ENCODE data around the gene PLXNA2.

PLXNA2 gene

GRCh38 chr1:208089761-208090370 is 154.3 kb downstream of the PLXNA2 start:
- no peak for DNase-seq (ENCODE audit: low spot score)

GRCh38 chr1:208089149-208089548 is 155.0 kb downstream of the PLXNA2 start:
- DNase-seq (ENCODE audit: low spot score) = no peak

GRCh38 chr1:208088319-208088718 is 155.9 kb downstream of the PLXNA2 start:
- no peak for DNase-seq (ENCODE audit: low spot score)

- DNase-seq (ENCODE audit: low spot score) = no peak
Observed at GRCh38 chr1:208085655-208086515, 158.3 kb downstream of the PLXNA2 start.

- DNase-seq (ENCODE audit: low spot score) = no peak
Observed at GRCh38 chr1:208084764-208085163, 159.4 kb downstream of the PLXNA2 start.

- no peak for DNase-seq (ENCODE audit: low spot score)
Observed at GRCh38 chr1:208084220-208084619, 160.0 kb downstream of the PLXNA2 start.

GRCh38 chr1:208083715-208084085 is 160.5 kb downstream of the PLXNA2 start:
- DNase-seq (ENCODE audit: low spot score) = no peak

GRCh38 chr1:208083016-208083714 is 161.0 kb downstream of the PLXNA2 start:
- no peak for DNase-seq (ENCODE audit: low spot score)

- no peak for DNase-seq (ENCODE audit: low spot score)
Observed at GRCh38 chr1:208081972-208082371, 162.2 kb downstream of the PLXNA2 start.

GRCh38 chr1:208080396-208081286 is 163.5 kb downstream of the PLXNA2 start:
- DNase-seq (ENCODE audit: low spot score) = no peak

- no peak for DNase-seq (ENCODE audit: low spot score)
Observed at GRCh38 chr1:208079161-208079560, 165.0 kb downstream of the PLXNA2 start.

- DNase-seq (ENCODE audit: low spot score) = no peak
Observed at GRCh38 chr1:208078752-208079151, 165.4 kb downstream of the PLXNA2 start.

GRCh38 chr1:208077232-208078075 is 166.7 kb downstream of the PLXNA2 start:
- no peak for DNase-seq (ENCODE audit: low spot score)

- DNase-seq (ENCODE audit: low spot score) = no peak
Observed at GRCh38 chr1:208074353-208074752, 169.8 kb downstream of the PLXNA2 start.

GRCh38 chr1:208071435-208072031 is 172.7 kb downstream of the PLXNA2 start:
- no peak for DNase-seq (ENCODE audit: low spot score)

- DNase-seq (ENCODE audit: low spot score) = no peak
Observed at GRCh38 chr1:208069908-208070307, 174.3 kb downstream of the PLXNA2 start.

GRCh38 chr1:208069317-208069716 is 174.9 kb downstream of the PLXNA2 start:
- DNase-seq (ENCODE audit: low spot score) = no peak

- no peak for DNase-seq (ENCODE audit: low spot score)
Observed at GRCh38 chr1:208068908-208069307, 175.3 kb downstream of the PLXNA2 start.

GRCh38 chr1:208068407-208068806 is 175.8 kb downstream of the PLXNA2 start:
- DNase-seq (ENCODE audit: low spot score) = no peak

- no peak for DNase-seq (ENCODE audit: low spot score)
Observed at GRCh38 chr1:208066583-208066982, 177.6 kb downstream of the PLXNA2 start.

GRCh38 chr1:208065862-208066261 is 178.3 kb downstream of the PLXNA2 start:
- no peak for DNase-seq (ENCODE audit: low spot score)

Measured in left forelimb (tissue), 1 donor.